Endothelial cell of umbilical vein (primary cell): ENCODE data around the gene PCDHB10. TPM values are rescaled to one million over a fixed set of nuclear protein-coding genes. Genes with fewer than 3 reads are reported as not detected.
"Not testable (repeated sequence)": the region's sequence is repeated elsewhere in the genome, so short reads cannot be mapped to it uniquely, and the experiment has no call there.

ENCODE experiments used
- BruUV-seq: library from RNA; stranded (reverse); fragments of 400-500 nt; replicated peaks from 2 replicates; lab custom pipeline; 2021; lab: Mats Ljungman, UMichigan
- CTCF ChIA-PET: fragments of 300-600, 350-600 bp; sonication (Branson Sonifier 250); formaldehyde crosslinking; loops from one replicate; lab custom pipeline; 2021; ENCODE audit warnings: antibody characterized with exemption, inconsistent platforms; lab: Charles Lee
- POLR2A ChIA-PET: fragments of 300-600, 350-600 bp; sonication (Branson Sonifier 250); formaldehyde crosslinking; loops from one replicate; lab custom pipeline; 2021; ENCODE audit warnings: antibody characterized with exemption, inconsistent platforms; lab: Charles Lee
- DNase-seq: peaks from one replicate; pipeline ENCODE4 v3.0.0-alpha.2; 2011; ENCODE audit warnings: low read depth, low spot score
- FAIRE-seq: peaks from 2 replicates; lab custom pipeline; 2011; peaks lifted over from hg19 to GRCh38; lab: Jason Lieb, UNC
- H2AFZ ChIP-seq: 2 replicates; pipeline ENCODE4 v1.6.0; 2012; ENCODE audit warnings: low read depth, low read length, control low read depth, inconsistent platforms
- H3K27ac ChIP-seq: 2 replicates; pipeline ENCODE4 v1.5.1; 2011; ENCODE audit warnings: low read depth, mild to moderate bottlenecking, control low read depth, low read length, moderate library complexity; ENCODE audit not compliant: insufficient read depth
- H3K27me3 ChIP-seq, 2 experiments: 2 replicates each; pipeline versions ENCODE4 v1.6.0 to v1.6.1; 2011; ENCODE audit warnings: low read length in 2 of 2, mixed read lengths in 1 of 2; ENCODE audit not compliant: control insufficient read depth in 2 of 2, insufficient read depth in 2 of 2
- H3K36me3 ChIP-seq, 2 experiments: 2 replicates in 1 of 2; 3 replicates in 1 of 2; pipeline ENCODE4 v1.5.1; 2011; ENCODE audit warnings: low read length in 2 of 2, mild to moderate bottlenecking in 1 of 2, moderate library complexity in 1 of 2; ENCODE audit not compliant: control insufficient read depth in 2 of 2, insufficient read depth in 2 of 2; ENCODE audit errors: extremely low read depth in 1 of 2
- H3K4me1 ChIP-seq: 3 replicates; pipeline ENCODE4 v1.5.1; 2011; ENCODE audit warnings: mild to moderate bottlenecking, low read length; ENCODE audit not compliant: control insufficient read depth, insufficient read depth; ENCODE audit errors: extremely low read depth
- H3K4me2 ChIP-seq: 2 replicates; pipeline ENCODE4 v1.6.1; 2011; ENCODE audit warnings: low read length, control low read depth, mixed read lengths; ENCODE audit not compliant: insufficient read depth
- H3K4me3 ChIP-seq, 3 experiments: fragments of 200-600 bp in 1 of 3; sonication (generic), shearing (Covaris generic) in 1 of 3; replicated peaks in 1 of 3; 2 replicates each; pipeline ENCODE4 v1.5.1; 2011 to 2016; ENCODE audit warnings: control low read depth in 3 of 3, low read length in 3 of 3, mild to moderate bottlenecking in 2 of 3, inconsistent platforms in 1 of 3, low read depth in 1 of 3, moderate library complexity in 1 of 3; ENCODE audit not compliant: insufficient read depth in 1 of 3
- H3K79me2 ChIP-seq: 2 replicates; pipeline ENCODE4 v1.6.0; 2012; ENCODE audit warnings: low read length, inconsistent platforms; ENCODE audit not compliant: control insufficient read depth, insufficient read depth
- H3K9ac ChIP-seq: replicated peaks from 2 replicates; pipeline ENCODE3; 2011; ENCODE audit warnings: low read length, control low read depth; ENCODE audit not compliant: insufficient read depth; ENCODE audit errors: extremely low read depth
- H3K9me1 ChIP-seq: replicated peaks from 3 replicates; pipeline ENCODE4 v1.6.0; 2011; ENCODE audit warnings: mild to moderate bottlenecking, low read length; ENCODE audit not compliant: control insufficient read depth, insufficient read depth; ENCODE audit errors: extremely low read depth
- H3K9me3 ChIP-seq: replicated peaks from 2 replicates; pipeline ENCODE4 v1.5.1; 2012; ENCODE audit warnings: low read length, inconsistent platforms; ENCODE audit not compliant: control insufficient read depth, insufficient read depth
- H4K20me1 ChIP-seq: replicated peaks from 2 replicates; pipeline ENCODE3; 2011; ENCODE audit warnings: mild to moderate bottlenecking, low read length; ENCODE audit not compliant: control insufficient read depth, insufficient read depth; ENCODE audit errors: extremely low read depth
- CTCF ChIP-seq, 2 donors: IDR thresholded peaks; 1 replicate in 1 of 2; 2 replicates in 1 of 2; pipeline ENCODE4 v1.5.1; 2011; ENCODE audit warnings: low read length in 2 of 2, mild to moderate bottlenecking in 2 of 2, moderate library complexity in 2 of 2, control low read depth in 1 of 2, inconsistent platforms in 1 of 2, low read depth in 1 of 2; ENCODE audit not compliant: insufficient read depth in 1 of 2; ENCODE audit errors: extremely low read depth in 1 of 2
- EZH2 ChIP-seq: IDR thresholded peaks from 2 replicates; pipeline ENCODE4 v1.6.1; 2012; ENCODE audit warnings: borderline replicate concordance, low read depth, mild to moderate bottlenecking, moderate library complexity, low read length, inconsistent platforms; ENCODE audit not compliant: severe bottlenecking
- FOS ChIP-seq: IDR thresholded peaks from 2 replicates; pipeline ENCODE4 v1.6.1; 2011; ENCODE audit warnings: mild to moderate bottlenecking, low read length, moderate library complexity, borderline replicate concordance; ENCODE audit not compliant: insufficient read depth
- GATA2 ChIP-seq: IDR thresholded peaks from 2 replicates; pipeline ENCODE4 v1.7.0; 2011; ENCODE audit warnings: low read depth, mild to moderate bottlenecking, moderate library complexity, mixed read lengths, low read length; ENCODE audit not compliant: insufficient read length, insufficient read depth
- JUN ChIP-seq: IDR thresholded peaks from 2 replicates; pipeline ENCODE4 v1.6.1; 2011; ENCODE audit warnings: borderline replicate concordance, low read depth; ENCODE audit not compliant: insufficient read length, insufficient read depth
- MAX ChIP-seq: IDR thresholded peaks from 2 replicates; pipeline ENCODE4 v1.6.1; 2011; ENCODE audit not compliant: insufficient read depth, insufficient read length
- MYC ChIP-seq: IDR thresholded peaks from one replicate; pipeline ENCODE4 v1.6.1; 2011; ENCODE audit warnings: mild to moderate bottlenecking, low read depth, low read length
- POLR2A ChIP-seq: IDR thresholded peaks from 2 replicates; pipeline ENCODE4 v1.6.1; 2012; ENCODE audit warnings: low read depth, mild to moderate bottlenecking, control low read depth, low read length
- POLR2AphosphoS5 ChIP-seq: IDR thresholded peaks from 2 replicates; pipeline ENCODE4 v1.6.1; 2012; ENCODE audit warnings: low read depth, mild to moderate bottlenecking, control low read depth, low read length, moderate library complexity; ENCODE audit not compliant: insufficient read depth
- dilution Hi-C: fragments of 300-500 bp; cut with MboI; formaldehyde crosslinking; loops from one replicate; pipeline ENCODE4 v1.15.0; 2019; ENCODE audit warnings: low sequenced_read_pairs; ENCODE audit not compliant: extremely low pct_ligation_motif_present
- intact Hi-C: fragments of 100-400 bp; cut with micrococcal nuclease; formaldehyde crosslinking; loops from one replicate; pipeline ENCODE4 v1.10.0; 2022
- polyA plus RNA-seq, 4 experiments: library from polyadenylated mRNA; depleted of rRNA in 3 of 4; stranded (reverse) in 3 of 4; unstranded in 1 of 4; fragments of >200 nt; gene quantifications; 2 replicates each; pipeline versions ENCODE4 v1.2.1 to v1.2.3, GENCODE V29; 2011 to 2012; ENCODE audit warnings: missing spikeins in 1 of 4
- total RNA-seq: library from RNA; stranded (reverse); gene quantifications from 2 replicates; pipeline ENCODE4 v1.2.3, GENCODE V29; 2021

The PCDHB10 gene
- total and polyA plus RNA-seq, 2 donors (not counting 3 experiments of a cell fraction or from before 2014, with no cell fraction given): 0.51 to 0.62 TPM

GRCh38 chr5:141225421-141225820, 33.3 kb downstream of the PCDHB10 start:
- BruUV-seq, H3K9me3 ChIP-seq, FAIRE-seq, POLR2A ChIA-PET, H3K4me2 ChIP-seq, H3K9me1 ChIP-seq, dilution Hi-C loops, DNase-seq, H3K27me3 ChIP-seq, H3K79me2 ChIP-seq, H3K27ac ChIP-seq, H3K9ac ChIP-seq, H3K36me3 ChIP-seq, H3K4me1 ChIP-seq, intact Hi-C loops, H3K4me3 ChIP-seq, H4K20me1 ChIP-seq, H2AFZ ChIP-seq: not testable (repeated sequence)
- CTCF ChIA-PET: interaction anchor here (1.3 kb wide), 1 partner anchor 338 kb away, joined by 4 read pairs; no protein-coding TSS in a partner anchor

GRCh38 chr5:141234109-141234667, 42.0 kb downstream of the PCDHB10 start:
- Histone ChIP-seq H3K9ac (no peak overlapping the region), H3K36me3 (no peaks in the 10 kb centered on the region), H2AFZ (no peak overlapping the region), H3K9me3 (no peaks in the 10 kb centered on the region), H3K9me1 (no peaks in the 10 kb centered on the region), H3K4me2 (no peak overlapping the region), H3K27ac (no peak overlapping the region), H3K4me3 (no peak overlapping the region), H3K27me3 (peaks cover 0 to 5% of the 10 kb centered on the region in 2 experiments), H3K79me2 (no peaks in the 10 kb centered on the region), H4K20me1 (no peaks in the 10 kb centered on the region), H3K4me1 (no peaks in the 10 kb centered on the region)
- dilution Hi-C loops (no loop called here), intact Hi-C loops (no loop called here)
- CTCF ChIA-PET: interaction anchor here (0.6 to 1.6 kb wide), 9 partner anchors 10 to 334 kb away, joined by 3 to 14 read pairs (median 5); partner anchors contain the start of genes PCDHB14, PCDHB15, PCDHGA11 and PCDHGA12
- no TSS peak for BruUV-seq
- DNase-seq (peak; percentile 20), FAIRE-seq (no peak)
- TF ChIP-seq CTCF (IDR thresholded peaks at IDR 0.05; ENCODE audit: extremely low read depth in 1 of 2, insufficient read depth in 1 of 2, low read depth in 1 of 2, low read length in 2 of 2) (no peak), POLR2AphosphoS5 (no peak), POLR2A (no peak), GATA2 (no peak), FOS (no peak), MAX (no peak), MYC (no peak), EZH2 (no peak), JUN (no peak)
- POLR2A ChIA-PET: no interaction called here

GRCh38 chr5:141235922-141236321, 43.8 kb downstream of the PCDHB10 start:
- H3K4me2 ChIP-seq, H3K4me1 ChIP-seq, H3K9me1 ChIP-seq, H2AFZ ChIP-seq, FAIRE-seq, H3K9me3 ChIP-seq, CTCF ChIA-PET, H3K9ac ChIP-seq, H3K4me3 ChIP-seq, H3K36me3 ChIP-seq, H3K27ac ChIP-seq, H3K27me3 ChIP-seq, dilution Hi-C loops, POLR2A ChIA-PET, BruUV-seq, H4K20me1 ChIP-seq, H3K79me2 ChIP-seq, DNase-seq, intact Hi-C loops: not testable (repeated sequence)
